ENCODE results near the gene GNB5.

Gene GNB5

GRCh38 chr15:52121896-52122295 is 69.3 kb downstream of the GNB5 start:
- Histone ChIP-seq H3K4me2 (ENCODE audit: low read depth, low read length) (no peak overlapping the region), H3K9me2 (replicated peaks; ENCODE audit: insufficient read depth, low read length) (no peaks in the 10 kb centered on the region), H3K36me3 (replicated peaks; ENCODE audit: insufficient read depth, low read length) (no peaks in the 10 kb centered on the region), H3K79me2 (ENCODE audit: low read length) (no peaks in the 10 kb centered on the region), H3K27me3 (replicated peaks; ENCODE audit: insufficient read depth, low read length) (no peaks in the 10 kb centered on the region), H3K9ac (ENCODE audit: low read length) (no peak overlapping the region), H3K4me1 (ENCODE audit: low read length) (no peaks in the 10 kb centered on the region), H3K4me3 (ENCODE audit: low read length) (no peak overlapping the region), H3K27ac (ENCODE audit: low read length) (no peak overlapping the region), H3K9me3 (replicated peaks; ENCODE audit: insufficient read depth, low read length) (no peaks in the 10 kb centered on the region), H2AFZ (ENCODE audit: low read length) (no peak overlapping the region), H4K20me1 (ENCODE audit: insufficient read depth, low read length) (no peaks in the 10 kb centered on the region), H3F3A (ENCODE audit: insufficient read depth, low read length) (no peaks in the 10 kb centered on the region)
- no peak for TF ChIP-seq EZH2 (optimal IDR thresholded peaks at IDR 0.05; ENCODE audit: low read depth, low read length)
- no peak for TF ChIP-seq CTCF (IDR thresholded peaks at IDR 0.05; ENCODE audit: low read length)
- no peak for TF ChIP-seq EZH2phosphoT487 (IDR thresholded peaks at IDR 0.05; ENCODE audit: low read length)
- no peak for DNase-seq

- no peak for DNase-seq
- H2AFZ ChIP-seq (ENCODE audit: low read length) = no peak overlapping the region
- no peaks in the 10 kb centered on the region for H3K9me2 ChIP-seq (replicated peaks; ENCODE audit: insufficient read depth, low read length)
- no peaks in the 10 kb centered on the region for H3K4me1 ChIP-seq (ENCODE audit: low read length)
- no peak overlapping the region for H3K4me2 ChIP-seq (ENCODE audit: low read depth, low read length)
- no peaks in the 10 kb centered on the region for H4K20me1 ChIP-seq (ENCODE audit: insufficient read depth, low read length)
- TF ChIP-seq CTCF (IDR thresholded peaks at IDR 0.05; ENCODE audit: low read length) = no peak
- TF ChIP-seq EZH2 (optimal IDR thresholded peaks at IDR 0.05; ENCODE audit: low read depth, low read length) = no peak
- no peak for TF ChIP-seq EZH2phosphoT487 (IDR thresholded peaks at IDR 0.05; ENCODE audit: low read length)
- no peaks in the 10 kb centered on the region for H3K27me3 ChIP-seq (replicated peaks; ENCODE audit: insufficient read depth, low read length)
- no peaks in the 10 kb centered on the region for H3K79me2 ChIP-seq (ENCODE audit: low read length)
- no peak overlapping the region for H3K27ac ChIP-seq (ENCODE audit: low read length)
- H3K4me3 ChIP-seq (ENCODE audit: low read length) = no peak overlapping the region
- no peaks in the 10 kb centered on the region for H3K36me3 ChIP-seq (replicated peaks; ENCODE audit: insufficient read depth, low read length)
- H3F3A ChIP-seq (ENCODE audit: insufficient read depth, low read length) = no peaks in the 10 kb centered on the region
- no peak overlapping the region for H3K9ac ChIP-seq (ENCODE audit: low read length)
- H3K9me3 ChIP-seq (replicated peaks; ENCODE audit: insufficient read depth, low read length) = no peaks in the 10 kb centered on the region
Measured at GRCh38 chr15:52121006-52121405, 70.2 kb downstream of the GNB5 start.

- Histone ChIP-seq H3K9me3 (replicated peaks; ENCODE audit: insufficient read depth, low read length) (no peaks in the 10 kb centered on the region), H3K79me2 (ENCODE audit: low read length) (no peaks in the 10 kb centered on the region), H4K20me1 (ENCODE audit: insufficient read depth, low read length) (no peaks in the 10 kb centered on the region), H3K27ac (ENCODE audit: low read length) (no peak overlapping the region), H3K4me2 (ENCODE audit: low read depth, low read length) (no peak overlapping the region), H3K36me3 (replicated peaks; ENCODE audit: insufficient read depth, low read length) (no peaks in the 10 kb centered on the region), H3K9ac (ENCODE audit: low read length) (no peak overlapping the region), H3K27me3 (replicated peaks; ENCODE audit: insufficient read depth, low read length) (no peaks in the 10 kb centered on the region), H3K4me3 (ENCODE audit: low read length) (no peak overlapping the region), H2AFZ (ENCODE audit: low read length) (no peak overlapping the region), H3K9me2 (replicated peaks; ENCODE audit: insufficient read depth, low read length) (no peaks in the 10 kb centered on the region), H3K4me1 (ENCODE audit: low read length) (no peaks in the 10 kb centered on the region), H3F3A (ENCODE audit: insufficient read depth, low read length) (no peaks in the 10 kb centered on the region)
- no peak for DNase-seq
- no peak for TF ChIP-seq EZH2phosphoT487 (IDR thresholded peaks at IDR 0.05; ENCODE audit: low read length)
- no peak for TF ChIP-seq CTCF (IDR thresholded peaks at IDR 0.05; ENCODE audit: low read length)
- TF ChIP-seq EZH2 (optimal IDR thresholded peaks at IDR 0.05; ENCODE audit: low read depth, low read length) = no peak
Measured at GRCh38 chr15:52120488-52120887, 70.7 kb downstream of the GNB5 start.
